KG1 (cell line): ENCODE results near the gene DEFB126.
"Not testable (repeated sequence)": the region's sequence is repeated elsewhere in the genome, so short reads cannot be mapped to it uniquely, and the experiment has no call there.

Experiments
- DNase-seq: peaks from one replicate; lab custom pipeline; 2025; lab: John Stamatoyannopoulos, UW

DEFB126 gene, protein sequence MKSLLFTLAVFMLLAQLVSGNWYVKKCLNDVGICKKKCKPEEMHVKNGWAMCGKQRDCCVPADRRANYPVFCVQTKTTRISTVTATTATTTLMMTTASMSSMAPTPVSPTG

DNA sequence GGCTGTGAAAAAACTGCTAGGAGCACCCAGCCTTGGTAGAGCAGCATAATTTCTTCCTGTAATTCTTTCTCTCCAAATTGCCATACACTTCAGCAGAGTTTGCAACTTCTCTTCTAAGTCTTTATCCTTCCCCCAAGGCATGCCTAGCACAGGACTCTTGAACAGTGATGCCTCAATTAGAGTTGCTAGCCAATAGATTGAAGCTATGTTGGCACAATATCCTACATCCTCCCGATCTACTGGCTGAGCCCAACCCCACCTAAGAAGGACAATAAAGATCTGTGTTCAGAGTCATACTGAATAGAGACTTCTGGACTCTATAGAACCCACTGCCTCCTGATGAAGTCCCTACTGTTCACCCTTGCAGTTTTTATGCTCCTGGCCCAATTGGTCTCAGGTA is at the start of gene DEFB126:
Gene DEFB126, plus strand, starts transcription at position 301 of the 400 bp plus-strand sequence. Its CDS starts 39 bp downstream, at position 340.
- DNase-seq, result no peak

DNA sequence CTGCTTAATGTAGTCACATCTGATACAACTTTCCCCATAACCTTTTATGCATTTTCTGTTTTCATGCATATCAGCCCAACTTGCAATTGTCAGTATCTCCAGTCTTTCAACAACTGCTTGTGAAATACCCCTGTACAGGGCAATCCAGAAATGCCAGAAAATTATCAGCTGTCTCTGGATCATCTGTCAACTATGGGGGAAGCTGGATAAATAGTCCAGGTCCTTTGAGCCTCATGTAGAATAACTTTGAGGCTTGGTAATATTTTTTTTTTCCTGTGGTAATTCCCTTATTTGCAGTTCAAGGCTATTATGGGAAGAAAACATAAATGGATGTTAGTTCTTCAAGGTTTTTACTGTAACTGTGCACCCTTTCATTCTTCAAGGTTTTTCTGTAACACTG is 48.7 kb upstream of the DEFB126 start:
- DNase-seq, result no peak

DNA sequence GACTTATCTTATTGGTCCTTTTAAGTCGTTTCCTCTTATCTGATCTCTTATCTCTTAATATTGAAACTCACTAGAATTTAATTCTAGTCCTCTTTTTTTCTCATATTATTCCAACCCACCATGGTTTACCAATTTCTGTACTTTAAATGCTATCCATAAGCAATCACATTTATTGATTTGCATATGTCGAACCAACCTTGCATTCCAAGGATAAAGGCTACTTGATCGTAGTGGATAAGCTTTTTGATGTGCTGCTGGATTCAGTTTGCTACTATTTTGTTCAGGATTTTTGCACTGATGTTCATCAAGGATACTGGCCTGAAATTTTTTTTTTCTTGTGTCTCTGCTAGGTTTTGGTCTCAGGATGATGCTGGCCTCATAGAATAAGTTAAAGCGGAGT is 47.2 kb upstream of the DEFB126 start:
- DNase-seq, result no peak

DNA sequence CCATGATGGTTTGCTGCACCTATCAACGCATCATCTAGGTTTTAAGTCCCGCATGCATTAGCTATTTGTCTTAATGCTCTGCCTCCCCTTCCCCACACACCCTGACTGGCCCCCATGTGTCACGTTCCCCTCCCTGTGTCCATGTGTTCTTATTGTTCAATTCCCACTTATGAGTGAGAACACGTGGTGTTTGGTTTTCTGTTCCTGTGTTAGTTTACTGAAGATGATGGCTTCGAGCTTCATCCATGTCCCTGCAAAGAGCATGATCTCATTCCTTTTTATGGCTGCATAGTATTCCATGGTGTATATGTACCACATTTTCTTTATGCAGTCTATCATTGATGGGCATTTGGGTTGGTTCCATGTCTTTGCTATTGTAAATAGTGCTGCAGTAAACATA is 44.7 kb upstream of the DEFB126 start:
- not testable (repeated sequence) for DNase-seq

DNA sequence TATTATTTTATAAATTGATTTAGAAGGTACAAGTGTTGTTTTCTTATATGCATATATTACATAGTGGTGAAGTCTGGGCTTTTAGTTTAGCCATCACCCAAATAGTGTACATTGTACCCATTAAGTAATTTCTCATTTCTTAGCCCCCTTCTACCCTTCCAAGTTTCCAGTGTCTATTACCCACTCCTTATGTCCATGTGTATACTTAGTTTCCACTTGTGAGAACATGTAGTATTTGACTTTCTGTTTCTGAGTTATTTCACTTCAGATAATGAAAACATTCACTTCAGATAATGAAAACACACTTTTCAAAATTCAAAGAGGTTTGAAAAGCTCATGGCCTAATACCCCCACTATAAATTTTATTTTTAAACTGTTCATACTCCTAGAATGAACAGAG is 40.4 kb upstream of the DEFB126 start:
- no peak for DNase-seq

DNA sequence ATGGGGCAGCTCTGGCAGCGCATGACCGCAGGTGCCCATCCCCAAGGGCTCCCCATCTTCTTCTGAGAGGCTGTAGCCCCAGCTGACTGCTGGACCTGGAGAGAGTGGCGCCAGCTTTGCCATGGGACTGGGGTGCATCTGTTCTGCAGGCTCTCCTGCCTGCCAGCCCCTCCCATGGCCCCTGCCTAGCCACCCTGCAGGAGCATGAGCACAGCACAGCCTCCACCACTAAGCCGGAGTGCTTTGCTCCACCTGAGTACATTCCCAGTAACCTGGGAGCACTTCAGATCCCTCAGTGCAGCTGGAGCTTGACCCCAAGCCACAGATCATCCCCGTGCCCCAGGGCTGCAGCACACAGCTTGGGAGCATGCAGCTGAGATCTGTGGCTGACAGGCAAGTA is 38.9 kb upstream of the DEFB126 start:
- DNase-seq, result no peak

DNA sequence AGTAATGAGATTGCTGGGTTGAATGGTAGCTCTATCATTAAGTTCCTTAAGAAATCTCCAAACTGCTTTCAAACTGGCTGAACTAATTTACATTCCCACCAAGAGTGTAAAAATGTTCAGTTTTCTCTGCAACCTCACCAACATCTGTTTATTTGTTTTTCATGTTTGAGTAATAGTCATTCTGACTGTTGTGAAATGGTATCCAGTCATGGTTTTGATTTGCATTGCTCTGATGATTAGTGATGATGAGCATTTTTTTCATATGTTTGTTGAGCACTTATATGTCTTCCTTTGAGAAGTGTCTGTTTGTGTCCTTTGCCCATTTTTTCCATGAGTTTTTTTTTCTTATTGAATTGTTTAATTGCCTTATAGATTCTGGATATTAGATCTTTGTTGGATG is 30.0 kb upstream of the DEFB126 start:
- no peak for DNase-seq

DNA sequence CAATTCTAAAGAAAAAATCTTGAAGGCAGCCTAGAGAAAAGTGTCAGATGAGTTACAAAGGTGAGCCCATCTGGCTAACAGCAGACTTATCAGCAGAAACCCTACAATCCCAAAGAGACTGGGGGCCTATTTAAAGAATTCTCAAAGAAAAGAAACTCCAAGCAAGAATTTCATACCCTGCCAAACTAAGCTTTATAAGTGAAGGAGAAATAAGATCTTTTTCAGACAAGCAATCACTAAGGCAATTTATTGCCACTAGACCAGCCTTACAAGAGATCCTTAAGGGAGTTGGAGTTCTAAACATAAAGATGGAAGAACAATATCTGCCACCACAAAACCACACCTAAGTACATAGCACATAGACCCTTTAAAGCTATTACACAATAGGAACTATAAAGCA is 24.9 kb upstream of the DEFB126 start:
- DNase-seq, result no peak

DNA sequence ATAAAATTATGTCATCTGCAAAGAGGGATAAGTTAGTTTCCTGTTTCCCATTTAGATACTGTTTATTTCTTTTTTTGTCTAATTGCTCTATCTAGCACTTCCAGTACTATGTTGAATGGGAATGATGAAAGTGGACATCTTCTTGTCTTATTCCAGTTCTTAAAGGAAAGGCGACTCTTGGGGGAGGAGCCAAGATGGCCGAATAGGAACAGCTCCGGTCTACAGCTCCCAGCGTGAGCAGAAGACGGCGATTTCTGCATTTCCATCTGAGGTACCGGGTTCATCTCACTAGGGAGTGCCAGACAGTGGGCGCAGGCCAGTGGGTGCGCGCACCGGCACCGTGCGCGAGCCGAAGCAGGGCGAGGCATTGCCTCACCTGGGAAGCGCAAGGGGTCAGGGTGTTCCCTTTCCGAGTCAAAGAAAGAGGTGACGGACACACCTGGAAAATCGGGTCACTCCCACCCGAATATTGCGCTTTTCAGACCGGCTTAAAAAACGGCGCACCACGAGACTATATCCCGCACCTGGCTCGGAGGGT is 12.5 kb upstream of the DEFB126 start:
- not testable (repeated sequence) for DNase-seq

DNA sequence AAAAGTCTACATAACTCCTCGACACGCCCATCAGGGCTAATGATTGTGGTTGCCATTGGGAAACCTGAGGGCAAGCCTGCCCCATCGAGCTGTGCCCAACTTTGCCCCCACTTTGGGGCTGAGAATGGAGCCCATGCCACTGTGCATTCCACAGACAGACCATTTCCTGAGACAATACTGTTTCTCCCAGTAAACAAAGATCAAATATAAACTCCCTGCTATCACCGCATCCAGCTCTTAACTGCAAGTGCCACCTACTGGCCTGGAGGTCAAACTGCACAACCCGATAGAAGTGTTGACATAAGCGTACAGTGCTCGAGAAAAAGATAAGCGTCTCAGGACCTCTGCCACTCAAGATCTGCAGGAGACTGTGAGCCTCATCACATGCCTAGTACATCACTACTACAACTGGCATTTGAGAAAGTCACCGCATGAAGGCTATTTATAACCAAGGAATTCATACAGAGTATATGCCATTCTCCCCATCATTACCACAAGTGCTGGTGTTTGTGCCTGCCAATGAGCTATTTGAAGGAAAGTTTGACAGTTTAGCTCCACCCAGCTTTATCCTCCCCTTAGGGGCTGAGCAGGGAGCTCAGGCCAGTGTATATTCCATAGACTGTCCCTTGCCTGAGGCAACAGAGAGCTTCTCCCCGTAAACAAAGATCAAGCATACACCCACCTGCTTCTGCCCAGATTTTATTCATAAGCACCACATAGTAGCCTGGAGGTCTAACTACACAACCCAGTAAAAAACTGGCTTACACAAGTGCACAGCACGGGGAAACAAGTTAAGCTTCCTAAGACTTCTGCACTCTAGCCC is 4.5 kb upstream of the DEFB126 start:
- no peak for DNase-seq

DNA sequence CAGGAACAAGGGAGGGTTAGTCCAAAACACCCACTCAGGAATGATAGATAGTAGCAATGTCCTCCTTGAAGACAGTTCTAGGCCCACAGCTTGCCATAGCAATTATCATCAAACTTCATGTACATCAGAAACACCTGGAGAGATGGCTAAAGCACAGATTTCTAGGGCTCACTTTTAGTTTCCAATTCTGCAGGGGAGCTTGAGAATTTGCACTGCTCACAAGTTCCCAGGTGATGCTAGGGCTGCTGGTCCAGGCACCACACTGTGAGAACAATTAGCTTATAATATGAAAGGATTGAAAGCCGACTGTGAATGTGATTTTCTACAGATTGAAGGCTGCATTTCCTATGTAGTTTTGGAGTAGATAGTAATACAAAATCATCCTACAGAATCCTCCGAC is 3.5 kb downstream of the DEFB126 start:
- no peak for DNase-seq

DNA sequence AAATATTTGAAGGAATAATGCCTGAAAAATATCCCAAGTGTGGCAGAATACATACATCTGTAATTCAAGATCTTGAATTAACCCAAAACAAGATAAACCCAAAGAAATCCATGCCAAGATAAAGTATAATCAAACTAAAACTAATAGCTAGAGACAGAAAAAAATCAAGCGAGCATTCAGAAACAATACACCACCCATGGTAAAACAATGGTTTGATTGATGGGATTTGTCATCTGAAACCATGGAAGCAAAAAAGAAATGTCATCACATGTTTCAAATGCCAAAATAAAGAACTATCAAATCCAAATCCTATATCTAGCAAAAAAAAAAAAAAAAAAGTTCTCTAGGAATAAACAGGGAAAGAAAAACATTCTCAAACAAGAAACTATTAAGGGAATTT is 9.7 kb downstream of the DEFB126 start:
- no peak for DNase-seq

DNA sequence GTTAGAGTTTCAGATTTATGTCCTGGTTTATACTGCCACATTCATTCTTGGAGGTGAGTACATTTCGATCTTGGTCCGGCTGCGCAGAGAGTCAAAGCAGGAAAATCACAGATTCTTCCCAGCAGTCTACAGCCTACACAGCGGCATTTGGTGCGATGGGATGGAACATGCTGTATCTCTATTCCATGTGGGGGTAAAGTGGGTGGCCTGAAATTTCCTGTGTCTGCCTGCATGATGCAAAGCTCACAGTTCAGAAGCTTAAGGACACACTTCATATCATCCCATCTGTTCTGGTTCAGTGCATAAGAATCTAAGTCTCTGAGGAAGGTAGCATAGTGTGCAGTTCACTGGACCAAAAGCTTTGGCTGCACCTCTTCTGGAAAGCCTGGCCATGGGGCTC is 14.8 kb downstream of the DEFB126 start, which contains the start of gene DEFB127:
Gene DEFB127, plus strand, starts transcription at position 301 of the 400 bp plus-strand sequence. Its CDS starts 91 bp downstream, at position 392.
- no peak for DNase-seq

DNA sequence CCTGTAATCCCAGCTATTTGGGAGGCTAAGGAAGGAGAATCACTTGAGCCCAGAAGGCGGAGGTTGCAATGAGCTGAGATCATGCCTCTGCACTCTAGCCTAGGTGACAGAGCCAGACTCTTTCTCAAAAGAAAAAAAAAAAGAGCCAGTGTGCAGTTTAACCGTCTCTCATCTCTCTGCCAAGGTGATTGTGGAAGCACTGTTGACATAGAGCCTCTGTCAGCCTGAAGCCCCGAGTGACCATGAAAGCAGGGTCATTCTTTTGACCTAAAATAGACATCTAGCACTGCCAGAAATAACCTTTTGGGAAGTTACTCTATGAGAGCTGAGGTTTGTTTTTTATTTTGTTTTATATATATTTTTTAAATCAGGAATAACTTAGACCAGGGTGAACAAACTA is 22.2 kb downstream of the DEFB126 start:
- no peak for DNase-seq

DNA sequence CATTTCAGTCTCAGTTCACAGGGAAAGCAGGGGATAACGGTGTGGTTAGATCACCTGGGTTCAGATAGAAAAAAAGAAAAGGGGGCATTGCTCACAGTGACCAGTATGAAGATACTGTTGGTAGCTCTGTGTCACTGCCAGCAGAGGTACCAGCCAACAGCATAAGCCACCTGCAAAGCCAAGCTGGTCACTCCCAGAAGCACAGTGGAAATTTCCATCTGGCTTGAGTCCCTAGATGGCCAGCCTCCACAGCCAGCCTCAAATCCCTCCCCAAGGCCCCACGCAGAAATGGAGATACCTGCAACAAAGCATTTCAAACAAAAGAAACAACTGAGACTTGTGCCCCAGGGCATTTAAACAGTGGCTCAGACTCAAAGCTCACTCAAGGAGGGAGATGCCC is 26.5 kb downstream of the DEFB126 start:
- no peak for DNase-seq

DNA sequence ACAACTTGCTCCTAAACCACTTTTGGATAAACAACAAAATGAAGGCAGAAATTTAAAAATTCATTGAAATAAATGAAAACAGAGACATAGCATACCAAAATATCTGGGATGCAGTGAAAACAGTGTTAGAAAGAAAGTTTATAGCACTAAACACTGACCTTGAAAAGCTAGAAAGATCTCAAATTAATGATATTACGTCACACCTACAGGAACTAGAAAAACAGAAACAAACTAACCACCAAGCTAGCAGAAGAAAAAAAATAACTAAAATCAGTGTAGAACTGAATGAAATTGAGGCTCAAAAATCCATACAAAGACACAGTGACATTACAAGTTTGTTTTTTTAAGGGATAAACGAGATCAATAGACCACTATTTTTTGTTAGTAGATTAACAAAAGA is 41.9 kb downstream of the DEFB126 start:
- DNase-seq, result no peak

DNA sequence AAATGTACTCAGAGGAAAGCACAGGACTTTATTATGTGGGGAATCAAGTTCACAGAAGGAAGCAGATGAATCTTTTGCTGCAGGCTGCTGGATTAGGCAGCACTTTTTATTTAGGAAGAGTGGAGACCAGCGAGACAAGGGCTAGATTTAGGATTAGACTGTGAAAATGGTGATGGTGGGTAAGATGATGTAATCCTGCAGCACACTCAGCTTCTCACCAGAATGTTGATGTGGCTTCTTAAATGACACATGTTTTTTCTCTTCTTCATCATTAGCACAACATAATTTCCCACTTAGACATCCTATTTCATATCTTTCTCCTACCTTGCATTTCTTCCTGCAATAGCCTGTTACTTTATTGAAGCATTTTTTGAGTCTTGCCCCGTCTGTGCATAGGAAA is 45.3 kb downstream of the DEFB126 start:
- DNase-seq, result no peak

DNA sequence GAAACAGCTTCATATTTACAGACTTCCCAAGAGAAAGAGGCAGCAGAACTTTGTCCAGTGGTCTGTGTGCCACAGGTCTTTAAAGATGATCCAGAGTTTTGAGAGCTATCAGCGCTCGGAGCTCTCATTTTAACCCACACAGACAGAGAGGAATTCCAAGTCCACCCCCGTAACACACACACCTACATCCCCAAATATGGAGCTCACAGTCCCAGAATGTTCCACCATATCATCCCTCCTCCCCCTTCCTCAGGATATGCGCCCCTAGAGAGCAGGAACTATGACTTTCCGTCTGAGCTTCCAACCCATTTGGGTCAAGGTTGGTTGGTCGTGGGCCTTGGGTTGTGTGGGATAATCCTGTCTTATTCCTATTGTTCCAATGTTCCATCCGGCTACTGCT is 47.2 kb downstream of the DEFB126 start, which contains the start of gene DEFB128:
Gene DEFB128, minus strand, starts transcription at position 101 of the 400 bp plus-strand sequence. Its CDS starts 88 bp downstream, at position 13.
- no peak for DNase-seq
